ENCODE data around the gene RRAS.

DNA sequence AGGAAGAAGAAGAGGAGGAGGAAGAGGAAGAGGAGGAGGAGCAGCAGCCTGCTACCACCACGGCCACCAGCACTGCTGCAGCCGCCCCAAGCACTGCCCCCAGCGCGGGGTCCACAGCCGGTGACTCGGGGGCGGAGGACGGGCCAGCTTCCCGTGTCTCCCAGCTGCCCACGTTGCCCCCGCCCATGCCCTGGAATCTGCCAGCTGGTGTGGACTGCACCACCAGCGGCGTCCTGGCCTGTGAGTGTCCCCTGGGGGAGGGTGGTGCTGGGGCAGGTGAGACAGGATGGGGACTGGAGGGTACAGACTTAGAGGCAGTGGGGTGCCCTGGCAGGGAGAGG is 13.5 kb upstream of the RRAS start:
- TF ChIP-seq, protein P1, sequence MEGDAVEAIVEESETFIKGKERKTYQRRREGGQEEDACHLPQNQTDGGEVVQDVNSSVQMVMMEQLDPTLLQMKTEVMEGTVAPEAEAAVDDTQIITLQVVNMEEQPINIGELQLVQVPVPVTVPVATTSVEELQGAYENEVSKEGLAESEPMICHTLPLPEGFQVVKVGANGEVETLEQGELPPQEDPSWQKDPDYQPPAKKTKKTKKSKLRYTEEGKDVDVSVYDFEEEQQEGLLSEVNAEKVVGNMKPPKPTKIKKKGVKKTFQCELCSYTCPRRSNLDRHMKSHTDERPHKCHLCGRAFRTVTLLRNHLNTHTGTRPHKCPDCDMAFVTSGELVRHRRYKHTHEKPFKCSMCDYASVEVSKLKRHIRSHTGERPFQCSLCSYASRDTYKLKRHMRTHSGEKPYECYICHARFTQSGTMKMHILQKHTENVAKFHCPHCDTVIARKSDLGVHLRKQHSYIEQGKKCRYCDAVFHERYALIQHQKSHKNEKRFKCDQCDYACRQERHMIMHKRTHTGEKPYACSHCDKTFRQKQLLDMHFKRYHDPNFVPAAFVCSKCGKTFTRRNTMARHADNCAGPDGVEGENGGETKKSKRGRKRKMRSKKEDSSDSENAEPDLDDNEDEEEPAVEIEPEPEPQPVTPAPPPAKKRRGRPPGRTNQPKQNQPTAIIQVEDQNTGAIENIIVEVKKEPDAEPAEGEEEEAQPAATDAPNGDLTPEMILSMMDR (IDR thresholded peaks at IDR 0.05; ENCODE audit: low read depth, low read length), result no peak
- TF ChIP-seq EZH2phosphoT487 (IDR thresholded peaks at IDR 0.05; ENCODE audit: low read depth), result no peak
